ENCODE measurements around the gene AP4B1. TPM values are rescaled to one million over a fixed set of nuclear protein-coding genes. Genes with fewer than 3 reads are reported as not detected.

The AP4B1 gene
- total RNA-seq, 1 experiment from 2014 or later, result 18.3 TPM

DNA sequence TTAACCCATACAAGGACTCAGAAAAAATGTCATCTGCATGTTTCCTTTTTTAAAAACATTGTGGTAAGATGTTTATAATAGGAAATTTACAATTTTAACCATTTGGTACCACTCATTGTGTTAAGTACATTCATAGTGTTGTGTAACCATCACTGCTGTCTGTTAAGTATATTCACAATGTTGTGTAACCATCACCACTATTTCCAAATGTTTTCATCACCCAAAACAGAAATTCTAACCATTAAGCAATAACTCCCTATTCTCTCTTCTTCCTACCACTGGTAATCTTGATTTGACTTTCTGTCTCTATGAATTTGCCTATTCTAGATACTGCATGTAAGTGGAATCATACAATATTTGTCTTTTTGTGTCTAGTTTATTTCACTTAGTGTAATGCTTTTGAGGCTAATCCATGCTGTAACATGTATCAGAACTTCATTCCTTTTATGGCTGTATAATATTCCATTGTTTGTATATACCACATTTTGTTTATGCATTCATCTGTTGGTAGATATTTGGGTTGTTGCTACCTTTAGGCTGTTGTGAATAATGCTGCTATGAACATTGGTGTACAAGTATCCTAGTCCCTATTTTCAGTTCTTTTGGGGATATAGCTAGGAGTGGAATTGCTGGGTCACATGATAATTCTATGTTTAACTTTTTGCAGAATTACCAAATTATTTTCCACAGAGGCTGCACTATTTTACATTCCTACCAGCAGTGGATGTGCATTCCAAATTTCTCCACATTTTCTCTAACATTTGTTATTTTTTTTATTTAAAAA lies 38.6 kb upstream of the AP4B1 start:
- Mint-ChIP-seq H3K9me3 (ENCODE audit: low read depth, unreplicated experiment) (no peaks in the 10 kb centered on the region), H3K27ac (ENCODE audit: unreplicated experiment) (no peak overlapping the region), H3K4me3 (ENCODE audit: low read depth, unreplicated experiment) (no peak overlapping the region), H3K4me1 (ENCODE audit: low read depth, unreplicated experiment) (peaks cover 7% of the 10 kb centered on the region), H3K36me3 (ENCODE audit: insufficient read depth, unreplicated experiment) (peaks cover 5% of the 10 kb centered on the region), H3K27me3 (ENCODE audit: unreplicated experiment) (no peaks in the 10 kb centered on the region)
- no TSS peak for BruUV-seq (replicated peaks)
- DNase-seq, result no peak
- CTCF ChIA-PET, result no interaction called here
- TF ChIP-seq, protein P1, sequence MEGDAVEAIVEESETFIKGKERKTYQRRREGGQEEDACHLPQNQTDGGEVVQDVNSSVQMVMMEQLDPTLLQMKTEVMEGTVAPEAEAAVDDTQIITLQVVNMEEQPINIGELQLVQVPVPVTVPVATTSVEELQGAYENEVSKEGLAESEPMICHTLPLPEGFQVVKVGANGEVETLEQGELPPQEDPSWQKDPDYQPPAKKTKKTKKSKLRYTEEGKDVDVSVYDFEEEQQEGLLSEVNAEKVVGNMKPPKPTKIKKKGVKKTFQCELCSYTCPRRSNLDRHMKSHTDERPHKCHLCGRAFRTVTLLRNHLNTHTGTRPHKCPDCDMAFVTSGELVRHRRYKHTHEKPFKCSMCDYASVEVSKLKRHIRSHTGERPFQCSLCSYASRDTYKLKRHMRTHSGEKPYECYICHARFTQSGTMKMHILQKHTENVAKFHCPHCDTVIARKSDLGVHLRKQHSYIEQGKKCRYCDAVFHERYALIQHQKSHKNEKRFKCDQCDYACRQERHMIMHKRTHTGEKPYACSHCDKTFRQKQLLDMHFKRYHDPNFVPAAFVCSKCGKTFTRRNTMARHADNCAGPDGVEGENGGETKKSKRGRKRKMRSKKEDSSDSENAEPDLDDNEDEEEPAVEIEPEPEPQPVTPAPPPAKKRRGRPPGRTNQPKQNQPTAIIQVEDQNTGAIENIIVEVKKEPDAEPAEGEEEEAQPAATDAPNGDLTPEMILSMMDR (IDR thresholded peaks at IDR 0.05; ENCODE audit: unreplicated experiment), result no peak
- intact Hi-C loops (cut with micrococcal nuclease; ENCODE audit: unreplicated experiment), result no loop called here

DNA sequence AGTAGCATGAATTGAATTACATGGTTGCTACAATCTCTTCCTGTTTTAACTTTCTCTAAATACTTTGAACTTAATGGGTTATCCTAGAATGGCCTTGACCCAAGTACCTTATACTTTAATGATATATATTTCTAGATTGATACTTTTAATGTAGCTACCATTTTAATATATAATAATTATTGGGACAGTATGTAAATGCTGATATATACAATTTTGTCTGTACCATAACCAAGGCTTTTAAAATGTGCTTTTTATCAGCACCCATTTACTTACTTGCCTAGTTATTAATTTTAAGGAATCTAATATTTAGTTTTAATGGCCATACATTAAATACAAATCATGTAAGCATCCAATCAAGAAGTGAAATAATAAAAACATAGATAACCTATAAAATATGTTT lies 37.9 kb upstream of the AP4B1 start:
- DNase-seq, result no peak
- TF ChIP-seq, protein P1 (IDR thresholded peaks at IDR 0.05; ENCODE audit: unreplicated experiment), result no peak
- intact Hi-C loops (cut with micrococcal nuclease; ENCODE audit: unreplicated experiment), result no loop called here
- CTCF ChIA-PET, result no interaction called here
- Mint-ChIP-seq H3K4me1 (ENCODE audit: low read depth, unreplicated experiment) (peaks cover 10% of the 10 kb centered on the region), H3K36me3 (ENCODE audit: insufficient read depth, unreplicated experiment) (peaks cover 5% of the 10 kb centered on the region), H3K4me3 (ENCODE audit: low read depth, unreplicated experiment) (no peak overlapping the region), H3K27ac (ENCODE audit: unreplicated experiment) (no peak overlapping the region), H3K9me3 (ENCODE audit: low read depth, unreplicated experiment) (no peaks in the 10 kb centered on the region), H3K27me3 (ENCODE audit: unreplicated experiment) (no peaks in the 10 kb centered on the region)
- BruUV-seq (replicated peaks), result no TSS peak

DNA sequence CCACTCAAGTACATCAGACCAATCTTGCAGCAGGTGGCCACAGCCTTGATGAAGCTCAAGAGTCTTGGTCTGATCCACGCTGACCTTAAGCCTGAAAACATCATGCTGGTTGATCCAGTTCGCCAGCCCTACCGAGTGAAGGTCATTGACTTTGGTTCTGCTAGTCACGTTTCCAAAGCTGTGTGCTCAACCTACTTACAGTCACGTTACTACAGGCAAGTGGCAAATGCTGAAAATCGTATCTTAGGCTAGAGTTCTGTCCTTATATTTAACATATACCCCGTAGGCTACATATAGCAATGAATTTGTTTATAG lies 36.6 kb upstream of the AP4B1 start:
- TF ChIP-seq, protein P1 (IDR thresholded peaks at IDR 0.05; ENCODE audit: unreplicated experiment), result no peak
- Mint-ChIP-seq H3K27me3 (ENCODE audit: unreplicated experiment) (no peaks in the 10 kb centered on the region), H3K9me3 (ENCODE audit: low read depth, unreplicated experiment) (no peaks in the 10 kb centered on the region), H3K4me3 (ENCODE audit: low read depth, unreplicated experiment) (no peak overlapping the region), H3K4me1 (ENCODE audit: low read depth, unreplicated experiment) (peaks cover 10% of the 10 kb centered on the region), H3K36me3 (ENCODE audit: insufficient read depth, unreplicated experiment) (peaks cover 5% of the 10 kb centered on the region), H3K27ac (ENCODE audit: unreplicated experiment) (no peak overlapping the region)
- DNase-seq, result no peak
- BruUV-seq (replicated peaks), result no TSS peak
- CTCF ChIA-PET, result no interaction called here
- intact Hi-C loops (cut with micrococcal nuclease; ENCODE audit: unreplicated experiment), result no loop called here

DNA sequence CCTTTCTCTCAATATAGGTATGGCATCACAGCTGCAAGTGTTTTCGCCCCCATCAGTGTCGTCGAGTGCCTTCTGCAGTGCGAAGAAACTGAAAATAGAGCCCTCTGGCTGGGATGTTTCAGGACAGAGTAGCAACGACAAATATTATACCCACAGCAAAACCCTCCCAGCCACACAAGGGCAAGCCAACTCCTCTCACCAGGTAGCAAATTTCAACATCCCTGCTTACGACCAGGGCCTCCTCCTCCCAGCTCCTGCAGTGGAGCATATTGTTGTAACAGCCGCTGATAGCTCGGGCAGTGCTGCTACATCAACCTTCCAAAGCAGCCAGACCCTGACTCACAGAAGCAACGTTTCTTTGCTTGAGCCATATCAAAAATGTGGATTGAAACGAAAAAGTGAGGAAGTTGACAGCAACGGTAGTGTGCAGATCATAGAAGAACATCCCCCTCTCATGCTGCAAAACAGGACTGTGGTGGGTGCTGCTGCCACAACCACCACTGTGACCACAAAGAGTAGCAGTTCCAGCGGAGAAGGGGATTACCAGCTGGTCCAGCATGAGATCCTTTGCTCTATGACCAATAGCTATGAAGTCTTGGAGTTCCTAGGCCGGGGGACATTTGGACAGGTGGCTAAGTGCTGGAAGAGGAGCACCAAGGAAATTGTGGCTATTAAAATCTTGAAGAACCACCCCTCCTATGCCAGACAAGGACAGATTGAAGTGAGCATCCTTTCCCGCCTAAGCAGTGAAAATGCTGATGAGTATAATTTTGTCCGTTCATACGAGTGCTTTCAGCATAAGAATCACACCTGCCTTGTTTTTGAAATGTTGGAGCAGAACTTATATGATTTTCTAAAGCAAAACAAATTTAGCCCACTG lies 36.0 kb upstream of the AP4B1 start:
- TF ChIP-seq, protein P1 (IDR thresholded peaks at IDR 0.05; ENCODE audit: unreplicated experiment), result no peak
- no peaks in the 10 kb centered on the region for H3K9me3 Mint-ChIP-seq (ENCODE audit: low read depth, unreplicated experiment)
- BruUV-seq (replicated peaks), result no TSS peak
- peaks cover 5% of the 10 kb centered on the region for H3K36me3 Mint-ChIP-seq (ENCODE audit: insufficient read depth, unreplicated experiment)
- H3K27me3 Mint-ChIP-seq (ENCODE audit: unreplicated experiment), result no peaks in the 10 kb centered on the region
- CTCF ChIA-PET, result no interaction called here
- peaks cover 10% of the 10 kb centered on the region for H3K4me1 Mint-ChIP-seq (ENCODE audit: low read depth, unreplicated experiment)
- H3K27ac Mint-ChIP-seq (ENCODE audit: unreplicated experiment), result no peak overlapping the region
- intact Hi-C loops (cut with micrococcal nuclease; ENCODE audit: unreplicated experiment), result no loop called here
- no peak for DNase-seq
- H3K4me3 Mint-ChIP-seq (ENCODE audit: low read depth, unreplicated experiment), result no peak overlapping the region
